ENCODE results near the gene SMARCE1.

- TF ChIP-seq CTCF (IDR thresholded peaks at IDR 0.05) = no peak
- no peak for TF ChIP-seq POLR2A (IDR thresholded peaks at IDR 0.05)
- TF ChIP-seq EP300 (IDR thresholded peaks at IDR 0.05) = no peak
Measured at GRCh38 chr17:40645943-40646342, 1.7 kb downstream of the SMARCE1 start.

Data from ovary (tissue), 3 donors.